ENCODE data around the gene CELA2A.

- no peak for TF ChIP-seq CTCF (IDR thresholded peaks at IDR 0.05)
- TF ChIP-seq EP300 (IDR thresholded peaks at IDR 0.05), result no peak
- no peak for TF ChIP-seq POLR2A (IDR thresholded peaks at IDR 0.05)
Observed at GRCh38 chr1:15455522-15455921, 1.0 kb upstream of the CELA2A start.

Data from upper lobe of left lung (tissue), 4 donors.